CD4-positive, alpha-beta T cell treated with Interleukin-2 at 100 ng/mL for 4 hours (primary cell): ENCODE measurements around the gene COIL.
"Not testable (repeated sequence)": the region's sequence is repeated elsewhere in the genome, so short reads cannot be mapped to it uniquely, and the experiment has no call there.

Experiments
- DNase-seq: peaks from one replicate; pipeline ENCODE4 v3.0.0-alpha.2; 2020; ENCODE audit warnings: low spot score

COIL gene

DNA sequence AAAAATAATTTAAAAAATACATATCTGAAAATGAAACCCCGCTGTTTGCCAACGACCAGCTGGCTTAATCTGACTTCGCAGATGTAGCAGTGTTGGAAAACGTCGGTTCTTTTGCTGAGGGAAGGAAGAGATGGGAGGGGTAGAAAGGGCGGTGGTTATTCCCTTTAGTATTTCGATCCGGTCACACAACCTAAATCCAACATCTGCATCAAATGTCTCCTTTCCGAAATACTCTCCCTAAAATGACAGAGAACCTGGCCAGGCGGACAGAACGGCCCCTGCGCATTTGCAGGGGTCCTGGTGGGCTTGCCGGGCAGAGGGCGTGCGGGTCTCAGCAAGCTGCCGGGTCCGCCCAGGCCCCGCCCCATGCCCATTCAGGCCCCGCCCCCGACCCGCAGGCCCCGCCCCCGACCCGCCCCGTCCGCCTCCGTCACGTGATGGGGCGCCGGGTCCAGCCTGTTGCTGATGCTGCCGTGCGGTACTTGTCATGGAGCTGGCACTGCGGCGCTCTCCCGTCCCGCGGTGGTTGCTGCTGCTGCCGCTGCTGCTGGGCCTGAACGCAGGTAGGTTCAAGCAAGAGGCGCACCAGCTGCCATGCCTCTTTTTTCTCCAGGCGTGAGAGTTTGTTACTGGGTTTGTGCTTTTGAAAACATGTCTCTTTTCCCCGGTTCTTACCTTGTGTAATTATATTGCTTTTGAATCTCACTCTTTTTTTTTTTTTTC lies 17.0 kb upstream of the COIL start, which contains the start of gene SCPEP1:
Gene SCPEP1 (plus strand): TSS at position 459 of the 723 bp plus-strand sequence. CDS start 29 bp downstream, at position 488.
- peak; percentile 82 for DNase-seq

DNA sequence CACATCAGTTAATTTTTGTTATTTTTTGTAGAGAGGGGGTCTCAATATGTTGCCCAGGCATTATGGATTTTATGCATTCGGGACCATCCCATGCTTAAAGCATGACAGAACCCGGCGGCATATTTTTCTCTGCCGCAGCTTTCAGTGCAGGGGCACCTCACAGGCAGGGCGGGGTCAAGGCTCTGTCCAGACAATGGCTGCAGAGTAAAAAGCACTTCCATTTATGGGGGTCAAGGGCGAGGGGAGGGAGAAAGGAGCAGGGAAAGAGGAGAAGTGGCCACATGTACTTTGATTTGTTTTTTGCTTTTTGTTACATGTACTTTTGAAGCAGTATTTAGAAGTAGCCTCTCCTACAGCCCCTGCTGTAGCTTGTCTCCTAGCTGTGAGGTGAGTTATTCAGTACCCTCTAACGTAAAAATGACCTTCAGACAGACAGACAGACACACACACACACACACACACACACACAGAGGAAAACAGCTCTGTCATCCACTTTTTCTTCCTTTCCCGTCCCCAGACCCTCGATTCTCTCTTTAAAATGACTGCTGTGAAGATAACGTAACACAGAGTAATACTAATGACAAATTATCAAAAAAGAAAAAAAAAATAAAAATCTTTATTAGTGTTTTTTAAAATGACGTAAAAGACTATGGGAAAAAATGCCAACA lies 16.2 kb upstream of the COIL start:
- DNase-seq = no peak

DNA sequence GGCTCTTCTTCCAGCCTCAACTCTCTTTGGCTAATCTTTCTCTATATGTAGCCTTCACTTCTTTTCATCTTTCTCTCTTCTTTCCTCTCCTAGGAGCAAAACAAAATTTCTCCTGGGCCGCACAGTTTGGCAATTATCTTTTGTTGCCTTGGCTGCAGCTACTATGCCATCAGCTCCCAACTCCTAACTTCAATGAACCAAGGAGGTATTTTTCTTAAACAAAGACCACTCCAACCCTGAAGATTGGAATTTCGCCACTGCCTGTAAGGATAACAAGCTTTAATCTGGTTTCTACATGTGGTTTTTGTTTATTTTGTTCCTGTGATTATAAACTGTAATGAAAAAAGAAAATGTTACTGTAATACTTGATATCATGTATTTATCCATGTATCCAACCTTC lies 14.8 kb upstream of the COIL start:
- no peak for DNase-seq

DNA sequence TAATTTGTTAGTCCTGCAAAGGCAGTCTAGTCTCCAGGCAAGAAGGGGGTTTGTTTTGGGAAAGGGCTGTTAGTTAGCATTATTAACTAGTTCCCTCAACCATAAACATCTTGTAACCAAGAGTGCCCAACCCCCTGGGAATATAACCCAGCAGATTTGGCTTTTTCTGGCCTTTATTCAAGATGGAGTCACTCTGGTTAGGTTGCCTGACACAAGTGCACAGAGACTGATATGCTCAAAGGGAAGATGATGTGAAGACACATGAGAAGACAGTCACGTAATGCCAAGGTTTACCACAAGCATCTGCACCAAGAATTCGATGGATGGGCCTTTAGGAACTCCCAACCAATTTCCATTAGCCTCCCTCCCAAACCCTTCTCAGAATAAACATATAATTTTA lies 13.2 kb upstream of the COIL start:
- no peak for DNase-seq

DNA sequence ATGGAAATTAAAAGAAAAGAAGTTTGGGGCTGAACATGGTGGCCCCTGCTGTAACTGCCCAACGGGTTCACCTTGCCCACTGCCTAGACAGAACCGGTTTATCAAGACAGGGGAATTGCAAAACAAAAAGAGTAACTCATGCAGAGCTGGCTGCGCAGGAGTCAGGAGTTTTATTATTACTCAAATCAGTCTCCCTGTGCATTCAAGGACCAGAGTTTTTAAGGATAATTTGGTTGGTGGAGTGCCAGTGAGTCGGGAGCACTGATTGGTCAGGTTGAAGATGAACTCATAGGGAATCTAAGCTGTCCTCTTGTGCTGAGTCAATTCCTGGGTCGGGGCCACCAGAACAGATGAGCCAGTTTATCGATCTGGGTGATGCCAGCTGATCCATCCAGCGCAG lies 12.7 kb upstream of the COIL start:
- DNase-seq = no peak

DNA sequence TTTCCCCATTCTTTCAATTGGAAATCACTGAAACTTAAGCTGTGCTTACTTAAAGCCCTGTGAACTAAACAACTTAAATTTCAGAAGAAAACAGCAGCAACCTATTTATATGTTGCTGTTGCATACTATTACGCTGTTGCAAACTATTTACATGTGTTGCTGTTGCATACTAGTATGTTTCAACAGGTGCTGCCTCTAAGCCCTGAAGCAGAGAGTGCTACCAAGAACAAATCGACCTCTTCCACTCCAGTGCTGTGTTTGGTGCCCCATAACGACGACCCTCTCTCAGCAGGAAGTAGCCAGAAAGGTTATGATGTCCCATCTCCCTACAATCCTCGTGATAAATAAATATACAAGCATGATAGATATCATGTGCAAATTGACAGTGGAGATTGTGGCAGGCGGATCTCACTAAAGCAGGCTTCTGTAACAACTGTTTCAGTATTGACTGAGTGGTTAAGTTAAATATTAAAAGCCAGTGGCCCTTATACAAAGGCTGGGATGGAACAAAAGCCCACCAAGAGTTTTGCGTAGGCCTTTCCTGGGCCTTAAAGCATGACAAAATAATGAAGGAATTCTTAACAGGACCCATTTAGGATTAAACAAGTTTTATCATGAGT lies 11.4 kb upstream of the COIL start:
- no peak for DNase-seq

DNA sequence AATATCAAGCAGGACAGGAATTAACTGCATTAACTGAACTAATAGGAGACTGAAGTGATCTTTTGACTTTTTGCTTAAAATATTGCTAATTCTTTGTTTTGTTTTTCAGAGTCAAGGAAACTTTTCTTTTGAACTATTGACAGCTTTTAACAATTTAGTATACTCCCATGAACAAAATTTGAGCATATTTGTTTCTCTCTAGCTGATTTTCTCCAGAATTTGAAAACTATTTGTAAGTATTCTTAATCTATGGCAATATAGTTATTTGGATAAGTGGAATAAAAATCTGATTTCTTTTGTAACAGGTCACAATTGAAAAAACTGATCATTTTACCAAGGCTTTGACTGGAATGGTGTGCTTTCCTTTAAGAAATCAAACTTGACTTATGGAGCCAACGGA lies 10.1 kb upstream of the COIL start:
- DNase-seq = no peak

DNA sequence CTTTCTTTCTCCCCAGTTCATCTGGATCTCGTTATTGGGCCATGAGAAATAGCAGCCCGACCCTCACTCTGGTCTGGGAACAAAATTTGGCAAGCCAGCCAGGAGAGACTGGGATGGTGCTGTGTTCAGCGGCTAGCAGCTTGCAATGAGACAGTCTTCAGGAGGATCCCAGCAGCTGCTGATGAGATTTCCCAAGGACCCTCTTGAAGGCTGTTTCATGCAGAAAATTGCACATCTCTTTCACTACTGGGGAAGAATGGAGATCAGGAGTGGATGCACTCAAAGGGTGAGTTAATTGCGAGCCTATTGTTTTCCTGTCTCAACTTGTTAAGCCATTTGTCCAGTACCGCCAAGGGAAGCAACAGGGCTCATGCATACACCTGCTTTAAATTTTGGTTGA lies 5.5 kb upstream of the COIL start:
- DNase-seq = no peak

DNA sequence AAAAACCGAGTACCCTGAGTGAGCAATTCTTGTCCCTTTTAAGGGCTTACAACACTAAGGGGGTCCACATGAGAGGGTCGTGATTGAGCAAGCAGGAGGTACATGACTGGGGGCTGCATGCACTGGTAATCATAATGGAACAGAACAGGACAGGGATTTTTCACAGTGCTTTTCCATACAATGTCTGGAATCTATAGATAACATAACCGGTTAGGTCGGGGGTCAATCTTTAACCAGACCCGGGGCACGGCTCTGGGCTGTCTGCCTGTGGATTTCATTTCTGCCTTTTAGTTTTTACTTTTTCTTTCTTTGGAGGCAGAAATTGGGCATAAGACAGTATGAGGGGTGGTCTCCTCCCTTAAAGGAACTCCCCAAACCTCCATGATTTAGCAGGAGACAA lies 4.8 kb upstream of the COIL start:
- DNase-seq = not testable (repeated sequence)

DNA sequence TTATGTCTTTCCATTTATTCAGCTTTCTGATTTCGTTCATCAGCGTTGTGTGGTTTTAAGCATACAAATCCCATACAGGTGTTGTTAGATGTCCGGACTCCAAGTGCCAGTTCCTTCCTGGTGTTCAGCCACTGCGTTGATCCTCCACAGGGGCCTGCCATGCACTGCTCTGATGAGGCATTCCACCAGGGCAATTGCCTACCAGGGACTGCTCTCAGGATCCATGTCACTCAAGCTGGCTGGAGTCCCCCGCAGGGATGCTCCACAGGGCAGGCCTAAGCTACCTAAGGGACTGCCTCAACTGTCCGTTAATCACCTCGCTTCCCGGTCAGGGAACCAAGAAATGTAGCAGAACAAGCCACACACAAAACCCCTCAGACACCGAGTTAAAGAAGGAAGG lies 4.4 kb upstream of the COIL start:
- DNase-seq = not testable (repeated sequence)

DNA sequence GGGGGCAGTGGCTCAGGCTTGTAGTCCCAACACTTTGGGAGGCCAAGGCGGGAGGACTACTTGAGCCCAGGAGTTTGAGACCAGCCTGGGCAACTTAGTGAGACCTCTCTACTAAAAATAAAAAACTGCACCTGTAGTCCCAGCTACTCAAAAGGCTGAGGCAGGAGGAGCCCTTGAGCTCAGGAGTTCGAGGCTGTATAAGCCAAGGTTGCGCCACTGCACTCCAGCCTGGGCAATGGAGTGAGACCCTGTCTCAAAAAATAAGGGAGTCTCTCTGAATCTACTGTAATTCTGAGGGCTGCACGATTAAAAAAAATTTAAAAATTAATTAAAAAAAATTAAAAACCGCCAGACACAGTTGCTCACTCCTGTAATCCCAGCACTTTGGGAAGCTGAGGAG lies 3.9 kb downstream of the COIL start:
- DNase-seq = no peak

DNA sequence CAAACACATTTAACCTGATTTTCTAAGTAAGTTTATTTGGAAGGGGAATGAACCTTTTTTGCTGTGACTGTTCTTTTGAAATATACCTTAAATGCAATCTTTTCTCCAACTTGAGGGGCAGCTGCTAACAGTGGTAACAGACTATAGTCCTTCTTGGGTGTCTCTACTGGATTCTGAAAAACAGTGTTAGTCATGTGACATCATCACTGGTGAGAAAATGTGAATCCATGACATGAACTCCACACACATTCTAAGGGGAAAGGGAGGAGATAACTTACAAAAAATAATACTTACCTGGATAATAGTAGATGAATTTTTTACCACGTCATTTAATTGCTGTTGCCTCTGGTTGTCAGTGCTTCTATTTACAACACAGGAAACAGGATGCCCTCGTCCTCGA lies 11.3 kb downstream of the COIL start:
- DNase-seq = no peak

DNA sequence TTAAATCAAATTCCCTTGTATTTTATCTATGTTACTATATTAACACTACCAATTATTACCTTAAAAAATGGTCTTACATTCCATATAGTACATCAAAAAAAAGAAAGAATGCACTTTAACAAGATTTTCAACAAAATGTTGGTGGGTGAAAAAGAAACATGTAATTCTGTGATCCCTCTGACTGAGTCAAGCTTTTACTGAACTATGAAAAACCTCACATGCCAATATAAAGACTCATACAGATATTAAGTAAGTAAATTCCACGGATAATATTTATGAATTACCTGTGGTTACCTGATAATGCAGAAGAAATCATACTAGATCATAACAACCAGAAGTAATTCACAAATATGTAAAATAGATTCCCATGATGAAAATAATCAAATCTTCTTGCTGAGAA lies 12.4 kb downstream of the COIL start:
- no peak for DNase-seq

DNA sequence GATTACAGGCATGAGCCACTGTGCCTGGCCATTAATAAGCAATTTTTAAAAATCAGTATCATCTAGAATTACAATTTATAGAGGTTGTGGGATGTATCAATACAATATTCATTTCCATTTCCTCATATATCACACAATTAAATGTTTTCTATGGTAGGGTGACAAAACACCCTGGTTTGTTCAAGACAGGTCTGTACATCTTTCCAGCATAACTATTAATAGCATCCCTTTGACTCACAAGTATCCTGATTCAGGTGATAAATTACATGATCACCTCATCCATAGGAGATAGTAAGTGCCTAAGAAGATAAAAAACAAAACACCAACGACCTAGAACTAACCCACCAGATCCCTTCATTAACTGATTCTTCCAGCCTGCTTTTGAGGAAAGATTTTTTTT lies 13.1 kb downstream of the COIL start:
- DNase-seq = no peak

DNA sequence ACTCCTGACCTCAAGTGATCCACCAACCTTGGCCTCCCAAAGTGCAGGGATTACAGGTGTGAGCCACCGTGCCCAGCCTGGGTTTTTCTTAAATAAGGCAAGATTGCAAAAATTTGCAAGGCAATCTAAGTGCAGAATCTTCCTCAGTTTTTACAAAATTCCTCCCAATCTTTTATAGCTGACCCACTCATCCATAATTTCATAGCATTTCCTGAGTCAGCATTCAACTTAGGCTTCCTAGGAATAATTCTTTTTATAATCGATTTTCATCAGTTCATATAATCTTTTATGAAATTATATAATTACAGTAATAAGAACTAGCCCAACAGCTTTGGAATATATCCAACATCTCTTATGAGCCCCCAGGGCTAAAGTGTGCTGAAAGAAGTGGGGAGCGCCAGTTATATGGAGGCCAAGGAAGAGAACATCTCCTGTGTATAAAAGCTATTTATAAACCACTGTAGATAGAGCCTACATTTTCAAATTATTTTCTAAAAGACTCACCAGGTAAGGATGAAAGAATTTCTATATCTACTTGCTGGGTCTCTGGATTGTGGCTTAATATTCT lies 14.8 kb downstream of the COIL start:
- DNase-seq = no peak

DNA sequence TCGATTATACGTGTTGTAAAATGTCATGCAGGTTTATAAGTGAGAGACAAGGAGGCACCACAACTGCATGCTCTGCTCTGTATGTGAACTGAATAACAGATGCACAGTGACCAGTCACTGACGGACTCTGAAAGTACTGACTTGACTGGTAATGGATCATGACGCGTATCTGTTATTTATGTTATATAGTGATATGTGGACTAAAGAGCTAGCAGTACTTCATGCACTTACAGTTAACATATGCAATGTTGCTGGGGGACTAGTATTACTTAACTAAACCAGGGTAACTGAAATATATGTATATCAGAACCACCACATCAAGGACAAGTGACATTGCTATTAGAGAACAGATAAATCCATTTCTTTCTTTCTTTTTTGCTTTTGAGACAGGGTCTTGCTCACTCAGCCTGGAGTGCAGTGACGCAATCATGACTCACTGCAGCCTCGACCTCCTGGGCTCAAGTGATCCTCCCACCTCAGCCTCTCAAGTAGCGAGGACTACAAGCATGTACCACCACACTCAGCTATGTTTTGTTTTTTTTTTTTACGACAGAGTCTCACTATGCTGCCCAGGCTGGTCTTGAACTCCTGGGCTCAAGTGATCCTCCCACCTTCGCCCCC lies 17.2 kb downstream of the COIL start:
- DNase-seq = no peak

DNA sequence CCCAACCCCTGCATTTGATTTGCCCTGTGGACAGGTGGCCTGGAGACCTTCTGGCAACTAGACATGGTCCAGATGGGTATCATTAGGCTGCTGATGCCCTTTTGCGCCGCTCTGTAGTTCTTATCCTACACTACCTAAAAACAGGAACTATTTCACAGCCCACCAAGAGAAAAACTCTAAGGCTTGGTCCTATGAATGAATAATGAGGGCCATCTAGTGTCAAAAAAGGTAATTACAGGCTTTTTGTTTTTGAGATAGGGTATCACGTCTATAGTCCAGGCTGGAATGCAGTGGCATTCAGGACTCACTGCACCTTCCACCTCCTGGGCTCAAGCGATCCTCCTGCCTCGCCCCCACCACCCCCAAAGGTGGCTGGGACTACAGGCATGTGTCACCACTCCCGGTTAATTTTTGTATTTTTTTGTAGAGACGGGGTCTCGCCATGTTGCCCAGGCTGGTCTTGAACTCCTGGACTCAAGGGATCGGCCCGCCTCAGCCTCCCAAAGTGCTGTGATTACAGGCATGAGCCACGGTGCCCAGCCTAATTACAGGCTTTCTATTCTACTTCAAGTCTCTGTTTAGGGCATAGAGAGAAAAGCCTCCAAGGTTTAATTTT lies 20.9 kb downstream of the COIL start:
- DNase-seq = peak; percentile 71

DNA sequence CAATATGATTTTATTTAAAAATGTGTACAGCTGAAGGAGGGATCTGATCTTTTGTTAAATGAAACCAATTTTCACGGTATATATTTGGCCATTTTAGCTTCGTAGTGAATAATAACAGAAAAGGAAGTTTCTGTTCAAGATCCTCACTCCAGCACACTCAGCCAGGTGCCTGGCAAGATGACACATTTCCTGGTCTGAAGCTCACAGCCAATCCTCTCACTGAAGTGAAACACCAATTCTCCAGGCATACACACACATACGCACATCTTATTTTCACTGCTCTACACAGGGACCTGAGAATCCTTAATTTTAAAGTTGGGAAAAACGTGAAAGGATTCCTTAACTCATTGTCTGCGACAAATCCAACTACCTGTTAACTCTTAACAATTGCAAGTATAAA lies 22.6 kb downstream of the COIL start:
- DNase-seq = not testable (repeated sequence)

DNA sequence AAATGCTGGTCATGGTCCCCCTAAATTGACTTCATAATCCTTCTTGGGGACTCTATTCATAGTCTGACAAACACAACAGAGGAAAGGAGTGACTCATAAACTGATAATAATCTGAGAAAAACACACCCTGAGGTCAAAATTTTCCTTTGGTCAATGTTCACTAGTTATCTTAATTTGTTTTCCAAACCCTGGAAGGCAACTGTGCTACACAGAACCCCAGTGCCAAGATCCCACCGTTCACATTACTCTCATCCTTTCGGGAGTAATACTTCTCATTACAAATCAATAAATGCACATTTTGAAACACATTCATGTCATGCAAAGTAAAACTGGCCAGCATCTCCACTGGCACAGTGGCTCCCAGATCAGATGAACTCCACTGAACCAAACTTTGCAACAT lies 23.2 kb downstream of the COIL start:
- no peak for DNase-seq

DNA sequence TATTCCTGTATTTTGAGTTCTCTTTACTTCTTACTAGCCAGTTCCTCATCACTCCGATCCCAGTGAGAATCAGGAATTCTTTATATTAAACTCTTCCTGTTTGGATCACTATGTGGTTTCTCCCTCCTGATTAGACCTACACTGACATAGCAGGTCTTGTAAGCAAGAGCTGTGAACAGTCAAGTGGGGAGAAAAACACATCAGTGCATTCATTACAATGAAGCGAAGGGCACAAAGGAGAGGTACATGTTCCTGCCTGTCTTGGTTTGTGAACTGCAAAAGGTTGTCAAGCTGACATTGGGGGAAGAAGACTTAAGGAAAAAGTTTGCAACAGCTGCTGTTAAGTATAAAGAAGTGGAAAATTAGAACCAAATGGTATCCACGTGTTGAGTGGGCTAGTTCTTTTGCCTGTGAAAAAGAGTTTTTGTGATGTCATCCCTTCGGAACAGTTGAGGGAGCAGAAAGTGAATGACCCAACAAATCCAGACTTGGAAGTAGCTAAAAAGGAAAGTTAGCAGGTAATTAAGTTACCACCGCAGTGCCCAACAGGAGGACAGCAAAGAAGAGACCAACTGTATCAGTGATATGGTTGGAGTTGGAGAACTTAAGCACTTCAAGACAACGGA lies 24.0 kb downstream of the COIL start:
- no peak for DNase-seq

DNA sequence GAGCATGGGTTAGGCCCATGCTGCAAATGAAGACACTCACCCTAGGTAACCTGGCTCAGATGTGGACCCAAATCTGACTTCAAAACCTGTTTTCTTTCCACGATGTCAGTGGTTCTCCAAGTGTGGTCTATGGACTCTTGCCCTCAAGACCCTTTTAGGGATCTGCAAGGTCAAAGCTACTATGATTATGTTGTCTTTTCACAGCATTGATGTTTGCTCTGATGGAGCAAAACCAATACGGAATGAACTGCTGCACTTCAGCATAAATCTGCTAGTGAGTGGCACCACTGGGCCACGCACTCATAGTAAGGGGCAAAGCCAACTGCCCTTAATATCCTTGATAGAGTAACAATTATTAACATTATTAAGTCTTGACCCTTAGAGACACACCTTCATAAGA lies 25.4 kb downstream of the COIL start:
- no peak for DNase-seq

DNA sequence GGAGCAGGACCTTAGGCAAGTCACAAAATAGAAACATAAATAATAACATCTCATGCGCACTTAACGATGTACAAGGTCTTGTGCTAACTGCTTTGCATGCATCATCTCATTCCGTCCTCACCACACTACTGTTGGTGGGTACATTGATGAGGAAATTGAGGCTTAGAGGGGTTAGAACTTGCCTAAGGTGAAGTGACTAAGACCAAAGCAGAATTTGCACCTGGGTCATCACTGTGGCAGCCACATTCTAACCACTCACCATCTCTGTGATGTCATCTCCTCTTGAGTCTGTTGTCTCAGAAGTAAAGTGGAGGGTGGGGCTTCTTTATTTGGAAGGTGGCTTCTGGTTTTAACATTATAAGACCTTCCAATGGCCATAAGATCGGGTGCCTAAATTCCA lies 26.6 kb downstream of the COIL start:
- no peak for DNase-seq
